Mammary epithelial cell (primary cell): Measurements from ENCODE around the gene PIK3R3.

Experiments used
- CTCF ChIP-seq, 2 donors: IDR thresholded peaks in 1 of 2; conservative IDR thresholded peaks in 1 of 2; 2 replicates each; pipeline ENCODE4 v1.5.1; 2011 to 2012; ENCODE audit warnings: inconsistent platforms in 2 of 2, low read length in 2 of 2, mild to moderate bottlenecking in 2 of 2, control low read depth in 1 of 2, low read depth in 1 of 2; ENCODE audit not compliant: insufficient read depth in 1 of 2; ENCODE audit errors: extremely low read depth in 1 of 2
- EZH2 ChIP-seq: IDR thresholded peaks from 2 replicates; pipeline ENCODE4 v1.6.1; 2012; ENCODE audit warnings: low read length, inconsistent platforms, borderline replicate concordance

GRCh38 chr1:46034601-46035516 is 97.6 kb downstream of the PIK3R3 start:
- TF ChIP-seq CTCF (conservative IDR thresholded peaks at IDR 0.05 in 1 of 2, IDR thresholded peaks at IDR 0.05 in 1 of 2; ENCODE audit: extremely low read depth in 1 of 2, insufficient read depth in 1 of 2, low read depth in 1 of 2, low read length in 2 of 2) (no peak), EZH2 (no peak)
